ENCODE data around the gene MCRS1. TPM values are rescaled to one million over a fixed set of nuclear protein-coding genes. Genes with fewer than 3 reads are reported as not detected.

Gene MCRS1
- total RNA-seq, 4 donors from 2014 or later: 35.3 to 62.5 (median 51.1) TPM

DNA sequence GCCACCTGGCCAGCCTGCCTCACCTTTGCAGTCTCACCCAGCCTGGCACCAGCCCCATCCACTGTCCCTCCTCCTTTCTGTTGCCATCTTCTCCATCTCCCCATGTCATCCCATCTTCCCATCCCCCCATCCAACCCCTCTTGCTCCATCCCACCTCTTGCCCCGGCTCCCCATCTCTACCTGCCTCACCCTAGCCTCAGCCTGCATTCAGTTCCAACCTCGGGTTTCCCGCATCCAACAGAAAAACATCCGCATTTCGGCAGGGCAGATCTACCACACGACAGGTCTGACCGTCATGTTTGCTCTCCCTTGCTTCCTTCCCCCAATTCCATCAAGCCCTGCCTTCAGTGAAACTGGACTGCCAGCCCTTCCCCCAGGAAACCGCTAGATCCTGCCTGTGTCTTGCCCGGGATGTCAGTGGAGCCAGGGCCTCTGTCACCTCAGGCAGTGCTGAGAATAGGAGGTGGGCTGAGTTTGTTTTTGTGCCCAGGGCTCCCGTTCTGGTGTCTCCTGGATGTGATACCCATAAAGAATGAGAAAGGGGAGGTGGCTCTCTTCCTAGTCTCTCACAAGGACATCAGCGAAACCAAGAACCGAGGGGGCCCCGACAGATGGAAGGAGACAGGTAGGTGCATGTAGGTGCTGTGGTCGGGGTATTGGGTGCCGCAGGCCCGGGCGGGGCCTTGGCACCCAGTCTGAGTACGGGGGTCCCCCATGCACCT lies 26.6 kb downstream of the MCRS1 start:
- Histone ChIP-seq H3K36me3 (no peaks in the 10 kb centered on the region), H3K27me3 (peaks cover 61% of the 10 kb centered on the region), H3K4me1 (peaks cover 0 to 29% (median 12%) of the 10 kb centered on the region in 3 donors), H3K4me3 (no peak overlapping the region), H3K9me3 (no peaks in the 10 kb centered on the region), H3K27ac (no peak overlapping the region)
- ATAC-seq: no peak
- TF ChIP-seq, protein P1, sequence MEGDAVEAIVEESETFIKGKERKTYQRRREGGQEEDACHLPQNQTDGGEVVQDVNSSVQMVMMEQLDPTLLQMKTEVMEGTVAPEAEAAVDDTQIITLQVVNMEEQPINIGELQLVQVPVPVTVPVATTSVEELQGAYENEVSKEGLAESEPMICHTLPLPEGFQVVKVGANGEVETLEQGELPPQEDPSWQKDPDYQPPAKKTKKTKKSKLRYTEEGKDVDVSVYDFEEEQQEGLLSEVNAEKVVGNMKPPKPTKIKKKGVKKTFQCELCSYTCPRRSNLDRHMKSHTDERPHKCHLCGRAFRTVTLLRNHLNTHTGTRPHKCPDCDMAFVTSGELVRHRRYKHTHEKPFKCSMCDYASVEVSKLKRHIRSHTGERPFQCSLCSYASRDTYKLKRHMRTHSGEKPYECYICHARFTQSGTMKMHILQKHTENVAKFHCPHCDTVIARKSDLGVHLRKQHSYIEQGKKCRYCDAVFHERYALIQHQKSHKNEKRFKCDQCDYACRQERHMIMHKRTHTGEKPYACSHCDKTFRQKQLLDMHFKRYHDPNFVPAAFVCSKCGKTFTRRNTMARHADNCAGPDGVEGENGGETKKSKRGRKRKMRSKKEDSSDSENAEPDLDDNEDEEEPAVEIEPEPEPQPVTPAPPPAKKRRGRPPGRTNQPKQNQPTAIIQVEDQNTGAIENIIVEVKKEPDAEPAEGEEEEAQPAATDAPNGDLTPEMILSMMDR (IDR thresholded peaks at IDR 0.05): no peak
- TF ChIP-seq POLR2AphosphoS5 (IDR thresholded peaks at IDR 0.05) (no peak), EP300 (IDR thresholded peaks at IDR 0.05) (no peak), POLR2A (IDR thresholded peaks at IDR 0.05) (no peak)
- 85 to 90% methylated on average over 4 to 16 of the region's 18 CpGs for WGBS, 2 donors (ENCODE audit: low coverage in 1 of 2)

DNA sequence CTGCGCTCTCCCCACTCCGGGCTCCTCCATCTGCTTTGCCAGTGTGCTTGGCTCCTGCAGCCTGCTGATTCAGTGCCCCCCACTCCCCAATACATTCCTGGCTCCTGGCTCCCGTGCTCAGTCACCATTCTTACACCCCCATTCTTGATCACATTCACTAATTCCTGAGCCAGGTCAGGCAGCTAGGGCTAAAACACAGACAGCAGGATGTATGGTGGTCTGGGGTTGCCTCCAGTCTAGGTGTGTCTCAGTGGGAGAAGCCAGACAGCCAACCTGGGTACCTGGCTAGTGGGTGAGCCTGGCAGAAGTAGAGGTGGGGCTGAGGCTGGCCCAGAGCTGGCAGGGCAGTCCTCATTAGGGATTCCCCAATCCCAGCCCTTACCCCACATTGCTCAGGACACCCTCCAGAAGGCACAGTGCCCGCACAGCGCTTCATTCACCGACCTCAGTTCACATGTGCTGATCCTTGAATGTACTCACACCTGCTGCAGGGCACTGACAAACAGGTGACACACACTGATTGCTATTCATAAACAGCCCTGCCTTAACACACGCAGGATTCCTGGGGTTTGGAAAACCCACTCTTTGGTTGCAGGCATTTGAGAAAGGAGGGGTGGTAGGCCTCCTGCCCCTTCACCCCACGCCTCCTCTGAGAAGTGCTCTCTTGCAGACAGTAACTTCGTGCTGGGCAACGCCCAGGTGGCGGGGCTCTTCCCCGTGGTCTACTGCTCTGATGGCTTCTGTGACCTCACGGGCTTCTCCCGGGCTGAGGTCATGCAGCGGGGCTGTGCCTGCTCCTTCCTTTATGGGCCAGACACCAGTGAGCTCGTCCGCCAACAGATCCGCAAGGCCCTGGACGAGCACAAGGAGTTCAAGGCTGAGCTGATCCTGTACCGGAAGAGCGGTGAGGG lies 27.5 kb downstream of the MCRS1 start:
- no peaks in the 10 kb centered on the region for H3K9me3 ChIP-seq
- H3K4me1 ChIP-seq: peaks cover 0 to 29% (median 12%) of the 10 kb centered on the region in 3 donors
- H3K36me3 ChIP-seq: no peaks in the 10 kb centered on the region
- H3K27me3 ChIP-seq: peaks cover 61% of the 10 kb centered on the region
- no peak for ATAC-seq
- no peak overlapping the region for H3K27ac ChIP-seq
- WGBS, 2 donors (ENCODE audit: low coverage in 1 of 2): 69 to 82% methylated on average over 4 to 10 of the region's 21 CpGs
- H3K4me3 ChIP-seq: no peak overlapping the region
- TF ChIP-seq EP300 (IDR thresholded peaks at IDR 0.05) (no peak), POLR2AphosphoS5 (IDR thresholded peaks at IDR 0.05) (no peak), POLR2A (IDR thresholded peaks at IDR 0.05) (no peak)
- TF ChIP-seq, protein P1 (IDR thresholded peaks at IDR 0.05): no peak

DNA sequence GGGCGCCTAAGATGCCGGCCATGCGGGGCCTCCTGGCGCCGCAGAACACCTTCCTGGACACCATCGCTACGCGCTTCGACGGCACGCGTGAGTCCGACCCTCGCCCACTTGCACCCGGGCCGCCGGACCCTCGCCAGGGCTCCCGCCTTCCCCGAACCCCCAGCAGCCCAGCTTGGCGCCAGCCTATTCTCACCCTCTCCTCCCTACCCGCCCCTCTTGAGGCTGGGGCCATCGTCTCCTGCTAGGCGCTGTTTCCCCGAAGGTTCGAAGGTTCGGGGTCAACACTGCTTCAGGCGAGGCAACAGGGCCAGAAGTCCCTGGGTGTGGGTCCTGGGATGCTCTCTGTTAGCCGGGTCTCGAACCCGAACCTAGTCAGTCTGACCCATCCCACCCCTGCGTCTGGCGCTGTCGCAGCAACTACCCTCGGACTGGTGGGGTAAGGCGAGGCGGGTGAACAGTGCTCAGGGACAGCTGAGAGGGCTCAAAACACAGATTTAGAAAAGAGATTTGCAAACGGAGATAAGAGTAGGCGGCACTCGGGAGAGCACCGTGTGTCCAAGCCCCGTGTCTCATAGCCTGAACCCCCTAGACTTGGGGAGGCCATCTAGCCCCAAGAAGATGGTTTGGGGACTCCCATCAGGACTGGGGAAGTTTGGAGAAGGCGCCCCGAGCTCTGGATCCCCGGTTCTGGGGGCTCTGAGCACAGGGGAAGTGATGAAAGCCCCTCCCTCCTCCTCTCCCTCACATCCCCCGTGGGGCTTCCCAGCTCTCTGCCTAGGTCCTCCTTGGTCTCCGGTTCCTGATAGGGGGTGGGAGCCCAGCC lies 28.3 kb downstream of the MCRS1 start:
- TF ChIP-seq POLR2A (IDR thresholded peaks at IDR 0.05) (no peak), EP300 (IDR thresholded peaks at IDR 0.05) (no peak), POLR2AphosphoS5 (IDR thresholded peaks at IDR 0.05) (no peak)
- TF ChIP-seq, protein P1 (IDR thresholded peaks at IDR 0.05): no peak
- Histone ChIP-seq H3K4me1 (peaks cover 0 to 29% (median 12%) of the 10 kb centered on the region in 3 donors), H3K27me3 (peaks cover 68% of the 10 kb centered on the region), H3K9me3 (no peaks in the 10 kb centered on the region), H3K4me3 (peak overlapping the region in 1 of 2 donors; percentile 56), H3K27ac (no peak overlapping the region), H3K36me3 (no peaks in the 10 kb centered on the region)
- 32 to 42% methylated on average over 3 to 10 of the region's 47 CpGs for WGBS, 2 donors (ENCODE audit: low coverage in 1 of 2)
- ATAC-seq: no peak

DNA sequence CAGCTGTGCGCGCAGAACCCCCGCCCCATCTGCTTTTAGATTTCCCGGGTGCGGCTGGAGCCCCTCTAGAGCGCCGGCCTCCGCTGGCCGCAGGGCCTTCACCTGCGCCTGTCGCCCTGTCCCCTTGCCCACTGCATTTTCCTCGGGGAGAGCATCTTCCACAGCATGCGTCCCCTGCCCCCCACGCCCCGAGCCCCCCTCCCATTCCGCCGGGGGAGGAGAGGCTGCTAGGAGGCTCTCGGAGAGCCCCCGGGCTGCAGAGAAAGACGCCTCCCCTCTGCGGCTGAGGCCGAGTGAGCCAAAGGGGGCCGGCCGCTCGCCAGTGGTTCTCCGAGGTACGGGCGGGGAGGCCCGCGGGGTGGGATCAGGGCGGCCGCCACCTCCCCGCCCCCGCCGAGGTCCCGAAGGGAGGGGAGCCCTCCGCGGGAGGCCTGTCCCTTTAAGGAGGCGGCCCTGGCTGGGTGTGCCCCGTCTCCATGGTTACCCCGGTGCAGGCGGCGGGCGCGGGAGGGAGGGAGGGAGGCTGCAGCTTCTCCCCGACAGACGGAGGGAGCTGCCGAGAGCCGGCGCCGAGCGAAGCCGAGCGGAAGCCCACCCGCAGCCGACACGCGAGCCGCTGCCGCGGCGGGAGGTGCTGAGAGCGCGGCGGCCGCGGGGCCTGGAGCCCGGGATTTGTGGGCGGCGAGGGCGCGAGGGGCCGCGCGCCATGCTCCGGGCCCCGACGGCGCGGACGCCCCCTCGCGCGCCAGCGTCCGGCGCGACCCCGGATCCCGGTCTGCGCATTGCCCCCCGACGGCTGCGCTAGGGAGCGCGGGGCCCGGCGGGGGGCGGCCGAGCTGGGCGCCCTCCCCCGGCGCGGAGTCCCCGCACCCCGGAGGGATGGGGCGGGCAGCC lies 29.2 kb downstream of the MCRS1 start, which contains the start of gene KCNH3:
KCNH3 (plus strand) TSS at position 521 of the 894 bp plus-strand sequence. CDS start 387 bp downstream, outside the sequence.
- Histone ChIP-seq H3K36me3 (no peaks in the 10 kb centered on the region), H3K4me3 (peak within 1 kb of the TSS; percentile 39 to 56), H3K27me3 (peaks cover 66% of the 10 kb centered on the region), H3K27ac (no peak within 1 kb of the TSS), H3K4me1 (peaks cover 0 to 29% (median 12%) of the 10 kb centered on the region in 3 donors), H3K9me3 (no peaks in the 10 kb centered on the region)
- TF ChIP-seq, protein P1 (IDR thresholded peaks at IDR 0.05): no peak
- TF ChIP-seq POLR2A (IDR thresholded peaks at IDR 0.05): no peak
- no peak for TF ChIP-seq EP300 (IDR thresholded peaks at IDR 0.05)
- no peak for TF ChIP-seq POLR2AphosphoS5 (IDR thresholded peaks at IDR 0.05)
- ATAC-seq: peak; percentile 80
- WGBS, 2 donors (ENCODE audit: low coverage in 1 of 2): no CpG with 5 or more reads among the region's 107 CpGs

Data from gastroesophageal sphincter (tissue), 4 donors.